ENCODE results near the gene NPIPA3. TPM values are rescaled to one million over a fixed set of nuclear protein-coding genes. Genes with fewer than 3 reads are reported as not detected.

The NPIPA3 gene
- 0.33 TPM in 1 of 2 replicates, not detected in the other for total RNA-seq

DNA sequence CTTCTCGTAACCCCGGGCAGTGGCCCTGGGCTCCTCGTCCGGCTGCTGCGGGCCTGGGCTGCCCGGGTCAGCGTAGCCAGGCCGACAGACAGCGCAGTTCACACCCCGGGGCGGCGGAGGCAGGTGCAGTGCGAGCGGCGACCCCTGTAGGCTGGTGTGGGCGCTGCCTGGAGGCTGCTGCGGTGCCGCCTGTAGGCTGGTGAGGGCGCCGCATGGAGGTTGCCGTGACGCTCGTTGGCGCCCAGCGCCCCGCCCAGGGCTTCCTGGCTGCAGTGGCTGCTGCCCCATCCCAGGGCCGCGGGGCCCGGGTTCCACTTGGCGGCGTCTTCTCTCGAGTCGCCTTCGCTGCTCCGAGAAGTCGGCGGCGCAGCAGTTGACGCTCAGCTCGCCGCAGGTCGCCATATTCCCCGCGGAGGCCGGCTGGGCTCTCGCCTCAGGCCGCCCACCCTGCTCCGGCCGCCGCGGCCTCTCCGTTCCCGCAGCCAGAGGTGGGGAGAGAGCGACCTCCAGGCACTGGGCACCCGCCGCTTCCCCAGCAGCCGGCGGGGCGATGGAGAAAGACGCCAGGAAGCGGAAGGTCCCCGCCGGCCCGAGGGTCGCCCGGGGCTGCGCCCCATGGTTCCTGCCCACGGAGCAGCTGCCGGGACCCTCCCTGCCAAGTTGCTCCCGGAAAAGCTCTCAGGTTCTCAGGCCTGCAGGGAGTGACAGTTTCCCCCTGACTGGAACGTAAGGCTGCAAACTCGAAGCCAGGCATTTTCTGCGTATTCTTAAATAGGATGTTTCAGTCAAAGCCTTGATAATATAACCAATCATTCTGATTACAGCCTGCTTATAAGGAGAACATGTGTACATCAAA is at the start of gene NPIPA3:
TSS of gene NPIPA3 (plus strand) at position 256 of the 856 bp plus-strand sequence. CDS start 5,533 bp downstream, outside the sequence.

DNA sequence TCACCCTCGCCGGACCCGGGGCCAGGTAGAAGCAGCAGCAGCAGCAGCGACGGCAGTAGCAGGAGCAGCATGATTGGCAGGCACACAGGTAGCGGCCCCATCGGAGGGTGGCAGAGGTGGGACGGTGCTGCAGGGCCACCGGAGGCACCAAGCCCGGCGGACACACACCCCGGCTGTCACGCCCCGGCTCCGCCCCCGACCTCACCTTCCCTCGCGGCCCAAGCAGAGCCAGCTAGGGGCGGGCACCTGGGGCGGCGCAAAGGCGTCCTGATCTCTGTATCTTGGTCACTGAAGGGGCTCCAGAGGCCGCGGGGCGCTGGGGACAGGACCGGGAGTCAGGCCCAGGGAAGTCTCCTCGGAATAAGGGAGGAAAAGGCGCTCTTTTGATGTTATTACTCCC is 9.1 kb upstream of the NPIPA3 start, which contains the start of gene PLA2G10:
TSS of gene PLA2G10 (minus strand) at position 180 of the 400 bp plus-strand sequence. CDS start at position 101, 79 bp downstream.

DNA sequence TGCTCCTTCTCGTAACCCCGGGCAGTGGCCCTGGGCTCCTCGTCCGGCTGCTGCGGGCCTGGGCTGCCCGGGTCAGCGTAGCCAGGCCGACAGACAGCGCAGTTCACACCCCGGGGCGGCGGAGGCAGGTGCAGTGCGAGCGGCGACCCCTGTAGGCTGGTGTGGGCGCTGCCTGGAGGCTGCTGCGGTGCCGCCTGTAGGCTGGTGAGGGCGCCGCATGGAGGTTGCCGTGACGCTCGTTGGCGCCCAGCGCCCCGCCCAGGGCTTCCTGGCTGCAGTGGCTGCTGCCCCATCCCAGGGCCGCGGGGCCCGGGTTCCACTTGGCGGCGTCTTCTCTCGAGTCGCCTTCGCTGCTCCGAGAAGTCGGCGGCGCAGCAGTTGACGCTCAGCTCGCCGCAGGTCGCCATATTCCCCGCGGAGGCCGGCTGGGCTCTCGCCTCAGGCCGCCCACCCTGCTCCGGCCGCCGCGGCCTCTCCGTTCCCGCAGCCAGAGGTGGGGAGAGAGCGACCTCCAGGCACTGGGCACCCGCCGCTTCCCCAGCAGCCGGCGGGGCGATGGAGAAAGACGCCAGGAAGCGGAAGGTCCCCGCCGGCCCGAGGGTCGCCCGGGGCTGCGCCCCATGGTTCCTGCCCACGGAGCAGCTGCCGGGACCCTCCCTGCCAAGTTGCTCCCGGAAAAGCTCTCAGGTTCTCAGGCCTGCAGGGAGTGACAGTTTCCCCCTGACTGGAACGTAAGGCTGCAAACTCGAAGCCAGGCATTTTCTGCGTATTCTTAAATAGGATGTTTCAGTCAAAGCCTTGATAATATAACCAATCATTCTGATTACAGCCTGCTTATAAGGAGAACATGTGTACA is 39.3 kb downstream of the NPIPA3 start, which contains the start of gene NPIPA2:
TSS of gene NPIPA2 (plus strand) at position 261 of the 856 bp plus-strand sequence. CDS start 5,533 bp downstream, outside the sequence.

Other genes starting within 250 kb of the NPIPA3 start
- gene PARN, start 73.2 kb upstream of the NPIPA3 start, total RNA-seq, result 20.4 and 26.2 TPM in 2 replicates
- 76.4 and 77.0 TPM in 2 replicates for gene BFAR, start 70.5 kb upstream of the NPIPA3 start, total RNA-seq
- not detected in 2 replicates for gene PLA2G10, start 9.1 kb upstream of the NPIPA3 start, total RNA-seq
- gene NPIPA2, start 39.1 kb downstream of the NPIPA3 start, total RNA-seq, result 0.33 TPM in 1 of 2 replicates, not detected in the other
- gene NOMO1, start 130.3 kb downstream of the NPIPA3 start, total RNA-seq, result 68.8 and 80.9 TPM in 2 replicates
- 5.9 and 11.8 TPM in 2 replicates for gene NPIPA1, start 234.0 kb downstream of the NPIPA3 start, total RNA-seq